Tibial nerve (tissue), 4 donors: ENCODE measurements around the gene EFHD2. TPM values are rescaled to one million over a fixed set of nuclear protein-coding genes. Genes with fewer than 3 reads are reported as not detected.
"Not testable (repeated sequence)": the region's sequence is repeated elsewhere in the genome, so short reads cannot be mapped to it uniquely, and the experiment has no call there.

Experiments
- DNase-seq, 2 donors: peaks; one replicate each; pipeline ENCODE4 v3.0.0-alpha.2; 2019; ENCODE audit warnings: low spot score in 2 of 2
- H3K27ac ChIP-seq, 4 donors: fragments of 200-600 bp; sonication (generic) in 3 of 4; one replicate each; pipeline ENCODE4 v1.5.1; 2017 to 2019; ENCODE audit warnings: mild to moderate bottlenecking in 1 of 4
- H3K27me3 ChIP-seq, 2 donors: fragments of 200-600 bp; sonication (generic) in 1 of 2; one replicate each; pipeline versions ENCODE4 v1.5.1 to v1.6.0; 2017 to 2019
- H3K36me3 ChIP-seq, 3 donors: fragments of 200-600 bp; sonication (generic); one replicate each; pipeline ENCODE4 v1.5.1; 2018 to 2019
- H3K4me1 ChIP-seq, 4 donors: fragments of 200-600 bp; sonication (generic) in 3 of 4; one replicate each; pipeline ENCODE4 v1.5.1; 2017 to 2019
- H3K4me3 ChIP-seq, 4 donors: fragments of 200-600 bp; sonication (generic) in 3 of 4; one replicate each; pipeline ENCODE4 v1.5.1; 2017 to 2019; ENCODE audit warnings: mild to moderate bottlenecking in 1 of 4, moderate library complexity in 1 of 4
- H3K9me3 ChIP-seq, 4 donors: fragments of 200-600 bp; sonication (generic) in 3 of 4; one replicate each; pipeline ENCODE4 v1.5.1; 2017 to 2019
- EP300 ChIP-seq, 2 donors: sonication (generic); formaldehyde crosslinking; IDR thresholded peaks; one replicate each; pipeline ENCODE4 v1.6.1; 2017; ENCODE audit warnings: antibody characterized with exemption in 2 of 2, mild to moderate bottlenecking in 1 of 2
- POLR2A ChIP-seq, 2 donors: fragments of 450-650 bp; IDR thresholded peaks; one replicate each; pipeline ENCODE4 v1.6.1; 2017; ENCODE audit warnings: antibody characterized with exemption in 2 of 2, mild to moderate bottlenecking in 2 of 2, moderate library complexity in 2 of 2
- WGBS, 2 donors: methylation state at CpG; one replicate each; pipeline ENCODE4 v1.1.5; 2018; 5-methylcytosine and 5-hydroxymethylcytosine counted together
- total RNA-seq, 4 donors: library from RNA; depleted of rRNA; stranded (reverse); fragments of >200 nt; gene quantifications; one replicate each; pipeline ENCODE4 v1.1.0, GENCODE V29; 2016
- TF ChIP-seq, protein P1 (sequence below), 5 experiments: fragments of 200-600 bp in 3 of 5; fragments of 450-650 bp in 2 of 5; sonication (generic) in 3 of 5; IDR thresholded peaks; one replicate each; pipeline ENCODE4 v1.5.1; 2016 to 2019; ENCODE audit warnings: antibody characterized with exemption in 5 of 5, mild to moderate bottlenecking in 3 of 5, moderate library complexity in 2 of 5

Gene EFHD2
- total RNA-seq, 4 donors from 2014 or later = 17.0 to 61.5 (median 29.6) TPM

DNA sequence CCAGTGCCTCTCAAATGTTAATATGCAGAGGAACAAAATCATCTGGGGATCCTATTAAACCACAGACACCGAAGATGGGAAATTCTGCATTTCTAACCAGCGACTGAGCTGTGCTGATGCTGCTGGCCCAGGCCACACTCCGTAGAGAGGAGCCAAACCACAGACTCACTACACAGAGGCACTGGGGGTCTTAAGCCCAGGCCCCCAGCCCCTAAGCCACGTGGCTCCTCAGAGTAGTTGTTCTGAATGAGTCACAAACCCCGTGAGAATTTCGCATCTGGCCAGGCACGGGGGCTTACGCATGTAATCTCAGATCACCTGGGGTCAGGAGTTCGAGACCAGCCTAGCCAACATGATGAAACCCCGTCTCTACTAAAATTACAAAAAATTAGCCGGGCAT is 44.0 kb downstream of the EFHD2 start:
- no peak overlapping the region for H3K27ac ChIP-seq
- 70 to 84% methylated on average over 11 of the region's 11 CpGs for WGBS, 2 donors
- no peaks in the 10 kb centered on the region for H3K4me1 ChIP-seq
- H3K9me3 ChIP-seq = peaks cover 0 to 4% (median 0%) of the 10 kb centered on the region in 4 donors
- TF ChIP-seq EP300 (IDR thresholded peaks at IDR 0.05) = no peak
- no peaks in the 10 kb centered on the region for H3K36me3 ChIP-seq
- no peak for DNase-seq
- H3K27me3 ChIP-seq = no peaks in the 10 kb centered on the region
- H3K4me3 ChIP-seq = no peak overlapping the region

DNA sequence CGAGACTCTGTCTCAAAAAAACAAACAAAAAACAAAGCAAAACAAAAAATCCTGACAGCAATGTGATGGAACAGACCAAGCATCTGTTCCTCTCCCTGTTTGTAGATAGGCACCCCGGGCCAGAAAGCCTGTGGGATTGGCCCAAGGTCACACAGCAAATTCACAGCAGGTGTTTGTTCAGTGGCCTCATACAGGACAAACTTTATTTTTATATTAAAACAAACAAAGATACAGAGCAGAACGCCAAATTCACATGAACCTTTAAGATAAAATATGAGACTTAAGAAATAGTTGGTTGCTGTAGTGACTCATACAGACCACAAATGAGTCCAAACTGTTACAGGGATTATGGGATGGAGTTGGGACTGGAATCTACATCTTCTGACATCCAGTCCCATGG is 44.6 kb downstream of the EFHD2 start:
- TF ChIP-seq, protein P1, sequence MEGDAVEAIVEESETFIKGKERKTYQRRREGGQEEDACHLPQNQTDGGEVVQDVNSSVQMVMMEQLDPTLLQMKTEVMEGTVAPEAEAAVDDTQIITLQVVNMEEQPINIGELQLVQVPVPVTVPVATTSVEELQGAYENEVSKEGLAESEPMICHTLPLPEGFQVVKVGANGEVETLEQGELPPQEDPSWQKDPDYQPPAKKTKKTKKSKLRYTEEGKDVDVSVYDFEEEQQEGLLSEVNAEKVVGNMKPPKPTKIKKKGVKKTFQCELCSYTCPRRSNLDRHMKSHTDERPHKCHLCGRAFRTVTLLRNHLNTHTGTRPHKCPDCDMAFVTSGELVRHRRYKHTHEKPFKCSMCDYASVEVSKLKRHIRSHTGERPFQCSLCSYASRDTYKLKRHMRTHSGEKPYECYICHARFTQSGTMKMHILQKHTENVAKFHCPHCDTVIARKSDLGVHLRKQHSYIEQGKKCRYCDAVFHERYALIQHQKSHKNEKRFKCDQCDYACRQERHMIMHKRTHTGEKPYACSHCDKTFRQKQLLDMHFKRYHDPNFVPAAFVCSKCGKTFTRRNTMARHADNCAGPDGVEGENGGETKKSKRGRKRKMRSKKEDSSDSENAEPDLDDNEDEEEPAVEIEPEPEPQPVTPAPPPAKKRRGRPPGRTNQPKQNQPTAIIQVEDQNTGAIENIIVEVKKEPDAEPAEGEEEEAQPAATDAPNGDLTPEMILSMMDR (IDR thresholded peaks at IDR 0.05) = no peak
- TF ChIP-seq POLR2A (IDR thresholded peaks at IDR 0.05) (no peak), EP300 (IDR thresholded peaks at IDR 0.05) (no peak)
- no peak overlapping the region for H3K4me3 ChIP-seq
- WGBS, 2 donors = 67 to 69% methylated on average over 3 of the region's 3 CpGs
- H3K27ac ChIP-seq = no peak overlapping the region
- DNase-seq = no peak
- no peaks in the 10 kb centered on the region for H3K27me3 ChIP-seq
- peaks cover 0 to 4% (median 0%) of the 10 kb centered on the region in 4 donors for H3K9me3 ChIP-seq
- H3K36me3 ChIP-seq = no peaks in the 10 kb centered on the region
- no peaks in the 10 kb centered on the region for H3K4me1 ChIP-seq

DNA sequence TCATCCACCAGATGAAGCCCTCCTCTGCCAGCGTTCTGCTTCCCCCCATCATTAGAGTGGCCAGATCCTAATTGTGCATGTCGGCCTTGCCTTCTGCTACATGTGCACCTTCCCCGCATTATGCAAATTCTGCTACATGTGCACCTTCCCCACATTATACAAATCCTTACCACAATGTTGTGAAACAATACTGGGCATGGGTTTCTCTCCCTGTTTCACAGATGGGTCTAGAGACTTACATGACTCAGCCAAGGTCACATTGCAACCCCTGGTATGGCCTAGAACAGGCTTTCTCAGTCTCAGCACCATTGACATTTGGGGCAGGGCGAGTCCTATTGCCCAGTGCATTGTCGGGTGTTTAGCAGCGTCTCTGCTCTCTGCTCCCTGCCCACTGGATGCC is 45.8 kb downstream of the EFHD2 start:
- TF ChIP-seq POLR2A (IDR thresholded peaks at IDR 0.05) (no peak), EP300 (IDR thresholded peaks at IDR 0.05) (no peak)
- TF ChIP-seq, protein P1 (IDR thresholded peaks at IDR 0.05) = no peak
- 66 to 86% methylated on average over 3 to 6 of the region's 6 CpGs for WGBS, 2 donors
- no peak for DNase-seq
- H3K4me3 ChIP-seq = no peak overlapping the region
- no peaks in the 10 kb centered on the region for H3K4me1 ChIP-seq
- H3K9me3 ChIP-seq = peaks cover 0 to 4% (median 0%) of the 10 kb centered on the region in 4 donors
- H3K36me3 ChIP-seq = no peaks in the 10 kb centered on the region
- H3K27me3 ChIP-seq = no peaks in the 10 kb centered on the region
- H3K27ac ChIP-seq = no peak overlapping the region

DNA sequence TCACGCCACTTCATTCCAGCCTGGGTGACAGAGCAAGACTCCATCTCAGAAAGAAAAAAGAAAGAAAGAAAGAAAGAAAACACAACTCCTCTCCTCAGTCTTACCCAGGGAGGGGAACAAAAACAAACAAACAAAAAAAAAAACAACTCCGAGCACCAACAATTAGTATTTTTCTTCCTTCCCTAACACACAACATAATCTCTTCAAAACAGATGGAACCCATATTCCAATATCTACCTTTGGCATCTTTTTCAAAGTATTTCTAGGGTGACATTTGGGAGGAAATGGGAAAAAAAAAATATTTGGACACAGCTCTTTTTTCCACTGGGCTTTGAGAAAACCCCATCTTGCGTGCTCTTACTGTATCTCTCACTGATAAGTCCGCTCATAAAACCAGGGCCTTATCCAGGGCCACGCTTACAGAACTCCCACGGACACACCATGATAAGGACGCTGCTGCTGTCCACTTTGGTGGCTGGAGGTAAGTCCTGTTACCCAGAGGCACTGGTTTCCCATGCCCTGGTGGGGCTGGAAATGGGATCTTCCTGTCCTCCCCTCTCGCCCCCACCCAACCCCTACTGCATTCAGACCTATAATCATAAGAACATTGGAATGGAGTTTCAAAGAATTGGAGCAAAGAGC is 46.7 kb downstream of the EFHD2 start, which contains the start of gene CELA2A:
CELA2A (plus strand) TSS at position 420 of the 642 bp plus-strand sequence; CDS start at position 442, 22 bp downstream.
- 81 to 93% methylated on average over 8 of the region's 8 CpGs for WGBS, 2 donors
- no peak for DNase-seq
- no peak within 1 kb of the TSS for H3K4me3 ChIP-seq
- no peak within 1 kb of the TSS for H3K27ac ChIP-seq
- no peaks in the 10 kb centered on the region for H3K9me3 ChIP-seq
- H3K36me3 ChIP-seq = no peaks in the 10 kb centered on the region
- H3K4me1 ChIP-seq = no peaks in the 10 kb centered on the region
- TF ChIP-seq EP300 (IDR thresholded peaks at IDR 0.05) = no peak
- TF ChIP-seq, protein P1 (IDR thresholded peaks at IDR 0.05) = no peak
- TF ChIP-seq POLR2A (IDR thresholded peaks at IDR 0.05) = no peak
- H3K27me3 ChIP-seq = no peaks in the 10 kb centered on the region

DNA sequence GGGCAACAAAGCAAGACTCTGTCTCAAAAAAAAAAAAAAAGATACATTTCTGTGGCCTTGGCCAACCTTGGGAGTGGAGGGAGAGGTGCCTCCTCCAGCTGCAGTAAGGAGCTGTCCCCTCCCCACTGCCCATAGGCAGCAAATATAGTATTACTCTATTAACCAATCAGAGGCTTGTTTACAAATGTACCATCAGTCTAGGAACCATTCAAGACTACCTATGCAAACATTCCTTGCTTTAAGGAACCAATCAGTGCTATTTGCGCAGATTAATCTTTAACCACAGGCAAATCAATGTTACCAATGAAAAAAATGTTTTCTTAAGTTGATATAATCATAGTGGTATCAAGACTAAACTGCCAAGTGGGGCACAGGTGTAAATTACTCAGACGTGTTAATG is 47.9 kb downstream of the EFHD2 start:
- Histone ChIP-seq H3K36me3 (no peaks in the 10 kb centered on the region), H3K9me3 (no peaks in the 10 kb centered on the region), H3K4me3 (no peak overlapping the region), H3K4me1 (no peaks in the 10 kb centered on the region), H3K27me3 (no peaks in the 10 kb centered on the region), H3K27ac (no peak overlapping the region)
- TF ChIP-seq EP300 (IDR thresholded peaks at IDR 0.05) (no peak), POLR2A (IDR thresholded peaks at IDR 0.05) (no peak)
- TF ChIP-seq, protein P1 (IDR thresholded peaks at IDR 0.05) = no peak
- DNase-seq = no peak
- WGBS, 2 donors = 83 to 86% methylated on average over 2 of the region's 2 CpGs

DNA sequence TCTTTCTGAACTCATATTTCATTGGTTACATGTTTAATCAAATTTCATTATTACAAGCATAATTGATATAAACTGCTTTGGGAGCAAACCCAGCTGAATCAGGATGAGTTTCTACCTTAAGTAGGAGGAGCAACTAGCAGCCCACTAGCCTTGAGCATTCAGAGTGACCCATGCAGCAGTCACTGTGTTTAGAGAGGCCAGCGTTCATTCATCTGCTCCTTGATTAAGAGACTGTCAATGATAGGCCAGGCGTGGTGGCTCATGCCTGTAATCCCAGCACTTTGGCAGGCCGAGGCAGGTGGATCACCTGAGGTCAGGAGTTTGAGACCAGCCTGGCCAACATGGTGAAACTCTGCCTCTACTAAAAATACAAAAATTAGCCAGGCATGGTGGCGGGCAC is 48.7 kb downstream of the EFHD2 start:
- not testable (repeated sequence) for H3K9me3 ChIP-seq, H3K27me3 ChIP-seq, H3K27ac ChIP-seq, H3K4me1 ChIP-seq, DNase-seq, H3K36me3 ChIP-seq, H3K4me3 ChIP-seq
- WGBS, 2 donors = 75 to 84% methylated on average over 4 of the region's 4 CpGs
